Inflammatory macrophage treated with lipopolysaccharide for 1 hour (primary cell): Measurements from ENCODE around the gene CLIP3.
A peak's percentile ranks its signal among the peaks of the same experiment; 100 is the strongest.
"Not testable (repeated sequence)": the region's sequence is repeated elsewhere in the genome, so short reads cannot be mapped to it uniquely, and the experiment has no call there.

Experiments used
- DNase-seq, 2 donors: peaks; one replicate each; pipeline ENCODE4 v3.0.0-alpha.2; 2020 to 2022

The CLIP3 gene

DNA sequence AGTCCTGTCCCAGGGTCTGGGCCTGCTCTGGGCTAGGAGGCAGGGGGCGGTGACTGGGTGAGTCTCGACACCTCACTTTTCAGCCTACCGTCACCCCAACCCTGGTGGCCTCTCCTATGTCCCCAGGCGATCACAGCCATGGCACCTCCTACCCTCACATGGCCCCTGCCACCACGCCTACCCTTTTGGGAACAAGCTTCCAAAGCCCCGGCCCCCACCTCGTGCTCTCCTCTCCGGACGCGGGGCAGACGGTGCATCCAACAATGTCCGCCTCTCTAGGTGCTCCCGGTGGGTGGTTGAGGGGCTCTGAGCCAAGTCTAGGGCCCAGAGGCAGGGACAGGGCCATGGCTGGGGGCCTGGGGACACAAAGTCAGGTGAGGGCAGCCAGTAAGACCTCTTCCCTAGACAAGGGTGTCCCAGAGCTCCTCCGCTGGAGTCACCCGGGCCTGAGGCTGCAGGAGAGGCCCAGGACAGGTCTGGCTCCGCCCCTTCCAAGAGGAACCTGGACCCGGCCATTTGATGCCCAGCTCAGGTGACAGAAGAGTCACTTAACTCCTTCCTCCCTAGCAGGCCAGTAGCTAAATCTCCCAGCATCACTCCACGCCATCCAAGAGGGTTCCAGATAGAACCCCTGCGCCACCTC is 24.2 kb downstream of the CLIP3 start, which contains the start of gene SYNE4:
SYNE4 (minus strand) TSS at position 478 of the 643 bp plus-strand sequence; CDS start at position 346, 132 bp downstream.
- no peak for DNase-seq

DNA sequence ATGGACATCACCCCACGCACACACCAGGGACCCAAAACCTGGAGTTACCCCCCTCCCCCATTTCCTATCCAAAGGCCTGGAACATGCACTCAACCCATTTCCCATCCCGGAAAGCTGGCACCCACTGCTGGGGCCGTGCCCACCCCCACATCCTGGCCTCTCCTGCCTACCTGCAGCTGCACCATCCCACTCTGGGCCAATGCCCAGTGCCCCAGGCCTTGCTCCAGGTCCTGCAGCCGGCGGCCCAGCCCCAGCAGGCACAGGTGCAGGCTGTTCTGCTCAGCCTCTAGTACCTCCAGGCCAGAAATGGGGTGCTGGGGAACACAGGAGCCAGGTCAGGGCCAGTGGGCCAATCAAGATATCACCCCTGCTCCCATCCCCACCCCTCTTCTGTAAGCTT is 25.7 kb downstream of the CLIP3 start:
- no peak for DNase-seq

DNA sequence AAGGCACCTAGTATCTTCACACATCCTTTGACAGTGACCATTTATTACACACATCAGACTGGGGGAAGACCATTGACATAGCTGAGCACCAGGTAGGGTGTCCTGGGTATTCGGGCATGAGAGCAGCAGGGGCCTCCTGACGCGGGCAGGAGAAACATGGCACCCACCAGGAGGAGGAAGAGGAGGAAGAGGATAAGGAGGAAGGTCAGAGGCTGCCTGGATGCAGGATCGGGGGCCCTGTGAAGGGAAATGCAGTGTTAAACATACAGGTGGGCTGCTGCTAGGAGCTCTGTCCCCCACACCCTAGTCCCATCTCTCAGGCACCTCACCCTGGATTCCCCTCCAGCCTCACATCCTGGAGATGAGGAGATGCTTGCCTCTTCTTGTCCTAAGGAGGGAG is 29.4 kb downstream of the CLIP3 start:
- DNase-seq, result no peak

DNA sequence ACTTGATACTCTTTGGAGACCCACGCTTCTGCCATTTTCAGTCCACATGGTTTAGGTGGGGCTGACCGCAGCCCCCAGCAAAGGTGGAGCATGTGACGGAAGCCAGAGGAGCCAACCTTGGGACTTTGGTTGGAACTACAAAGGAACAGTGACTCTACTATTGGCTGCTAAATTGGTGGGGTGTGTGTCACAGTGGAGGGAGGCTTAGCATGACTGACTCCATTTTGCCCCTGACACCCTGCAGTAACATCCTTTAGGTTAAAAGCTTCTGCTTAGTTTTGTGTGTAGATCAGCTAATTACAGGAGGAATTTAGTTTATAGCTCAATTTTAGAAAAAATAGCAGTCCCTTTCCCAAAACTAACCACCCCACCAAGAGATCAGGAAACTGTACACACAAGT is 31.1 kb downstream of the CLIP3 start:
- no peak for DNase-seq

DNA sequence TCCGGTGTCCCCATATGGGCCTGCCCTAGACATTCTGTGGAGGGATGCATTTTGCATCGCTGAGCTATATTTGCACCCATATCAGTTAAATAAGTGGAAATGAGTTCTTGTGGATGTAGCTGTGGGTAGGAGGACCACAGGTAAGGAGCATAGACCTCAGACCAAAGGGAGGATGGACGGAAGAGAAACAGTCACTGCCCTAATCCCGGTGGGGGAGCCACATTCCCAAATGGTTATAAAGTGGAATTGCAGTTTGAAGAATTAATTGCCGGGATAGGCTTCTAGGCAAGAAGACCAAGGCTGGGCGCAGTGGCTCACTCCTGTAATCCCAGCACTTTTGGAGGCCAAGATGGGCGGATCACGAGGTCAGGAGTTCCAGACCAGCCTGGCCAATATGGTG is 35.9 kb downstream of the CLIP3 start:
- DNase-seq, result no peak

DNA sequence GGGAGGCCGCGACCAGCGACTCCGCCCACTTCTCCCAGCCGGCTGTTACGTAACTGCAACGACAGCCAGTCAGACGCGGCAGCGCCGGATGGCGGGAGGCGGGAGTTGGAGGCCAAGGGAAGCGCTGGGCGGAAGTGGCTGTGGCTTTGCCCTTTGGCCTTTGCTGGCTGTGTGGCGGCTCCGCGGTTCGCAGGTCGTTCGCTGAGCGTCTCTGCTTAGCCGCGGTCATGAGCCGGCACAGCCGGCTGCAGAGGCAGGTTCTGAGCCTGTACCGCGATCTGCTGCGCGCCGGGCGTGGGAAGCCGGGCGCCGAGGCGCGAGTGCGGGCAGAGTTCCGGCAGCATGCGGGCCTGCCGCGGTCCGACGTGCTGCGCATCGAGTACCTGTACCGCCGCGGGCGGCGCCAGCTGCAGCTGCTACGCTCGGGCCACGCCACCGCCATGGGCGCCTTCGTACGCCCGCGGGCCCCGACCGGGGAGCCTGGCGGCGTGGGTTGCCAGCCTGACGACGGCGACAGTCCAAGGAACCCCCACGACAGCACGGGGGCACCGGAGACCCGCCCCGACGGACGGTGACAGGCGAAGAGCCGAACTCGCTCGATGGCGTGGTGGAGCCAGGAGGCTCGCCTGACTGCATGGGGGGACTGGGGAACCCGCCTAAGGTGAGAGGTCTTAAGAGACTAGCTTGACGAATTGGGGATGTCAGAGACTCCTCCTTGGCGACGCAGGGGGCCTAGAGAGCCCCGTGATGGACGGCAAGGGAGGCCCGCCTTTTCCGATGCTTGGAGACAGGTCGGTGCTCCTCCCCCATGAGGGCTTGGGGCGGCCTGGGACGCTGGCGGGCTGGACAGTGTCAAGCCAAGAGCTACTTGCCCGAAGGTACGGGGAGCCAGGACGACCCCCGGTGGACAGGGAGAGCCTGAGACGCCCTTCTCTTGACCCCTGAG is 37.4 kb downstream of the CLIP3 start, which contains the start of gene SDHAF1:
SDHAF1 (plus strand) TSS at position 141 of the 946 bp plus-strand sequence; CDS start at position 228, 87 bp downstream.
- peak; percentile 96 to 98 for DNase-seq

DNA sequence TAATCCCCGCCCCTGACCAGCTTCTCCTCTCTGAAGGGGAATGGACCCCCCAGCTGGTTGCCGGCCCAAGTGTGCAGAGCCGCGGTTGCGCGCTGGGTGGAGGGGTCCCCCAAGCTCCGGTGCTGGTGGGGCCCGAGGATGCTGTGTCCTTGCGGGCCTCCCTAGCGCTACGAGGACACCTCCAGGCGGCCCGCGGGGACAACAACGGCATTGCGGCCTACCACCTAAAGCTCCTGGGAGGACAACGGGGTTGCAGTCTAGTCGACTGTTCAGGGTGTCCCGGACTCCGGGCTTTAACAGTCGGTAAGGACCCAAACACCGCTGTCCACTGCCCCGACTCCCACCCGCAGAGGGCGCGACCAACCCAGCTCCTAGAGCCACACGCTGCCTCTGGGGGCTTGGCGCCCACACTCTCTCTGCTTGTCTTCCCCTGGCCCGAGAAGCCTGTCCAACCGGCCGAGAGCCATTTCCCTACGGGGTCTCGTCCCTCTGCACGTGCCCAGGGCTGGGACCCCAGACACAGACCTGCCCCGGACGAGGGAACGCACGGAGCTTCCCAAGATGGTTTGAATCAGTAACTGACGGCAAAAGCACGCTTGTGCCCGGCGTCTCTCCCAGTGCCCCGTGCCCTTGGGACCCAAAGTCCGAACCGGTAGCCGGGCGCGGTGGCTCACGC is 38.6 kb downstream of the CLIP3 start:
- DNase-seq, result peak in 1 of 2 donors; percentile 3

DNA sequence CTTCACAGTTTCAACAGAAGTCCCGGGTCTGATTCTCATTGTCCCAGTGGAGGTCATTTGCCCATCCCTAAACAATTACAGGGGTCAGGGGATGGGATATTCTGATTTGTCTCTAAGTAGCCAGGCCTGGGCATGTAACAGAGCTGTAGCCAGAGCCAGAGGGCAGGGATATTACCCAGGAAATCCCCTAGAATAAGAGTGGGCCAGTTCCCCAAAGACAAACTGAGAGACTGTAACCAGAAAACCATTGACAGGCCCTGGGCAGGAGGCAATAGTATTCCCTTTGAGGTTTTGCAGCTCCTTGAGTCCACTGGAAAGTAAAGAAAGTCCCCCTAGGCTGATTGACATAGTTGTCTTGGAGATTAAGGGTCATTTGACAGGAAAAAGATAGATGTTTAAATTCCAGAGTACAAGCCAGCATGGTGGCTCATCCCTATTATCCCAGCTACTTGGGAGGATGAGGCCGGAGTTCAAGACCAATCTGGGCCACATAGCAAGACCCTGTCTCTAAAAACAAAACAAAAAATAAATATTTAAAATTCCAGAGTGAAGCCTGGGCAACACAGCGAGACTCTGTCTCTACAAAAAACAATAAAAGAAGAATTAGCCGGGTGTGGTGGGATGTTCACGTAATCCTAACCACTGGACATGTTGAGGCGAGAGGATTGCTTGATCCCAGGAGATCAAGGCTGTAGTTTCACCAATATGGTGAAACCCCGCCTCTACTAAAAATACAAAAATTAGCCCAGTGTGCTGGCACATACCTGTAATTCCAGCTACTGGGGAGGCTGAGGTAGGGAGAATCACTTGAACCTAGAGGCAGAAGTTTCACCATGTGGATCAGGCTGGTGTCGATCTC is 39.5 kb downstream of the CLIP3 start:
- peak; percentile 30 to 75 for DNase-seq

DNA sequence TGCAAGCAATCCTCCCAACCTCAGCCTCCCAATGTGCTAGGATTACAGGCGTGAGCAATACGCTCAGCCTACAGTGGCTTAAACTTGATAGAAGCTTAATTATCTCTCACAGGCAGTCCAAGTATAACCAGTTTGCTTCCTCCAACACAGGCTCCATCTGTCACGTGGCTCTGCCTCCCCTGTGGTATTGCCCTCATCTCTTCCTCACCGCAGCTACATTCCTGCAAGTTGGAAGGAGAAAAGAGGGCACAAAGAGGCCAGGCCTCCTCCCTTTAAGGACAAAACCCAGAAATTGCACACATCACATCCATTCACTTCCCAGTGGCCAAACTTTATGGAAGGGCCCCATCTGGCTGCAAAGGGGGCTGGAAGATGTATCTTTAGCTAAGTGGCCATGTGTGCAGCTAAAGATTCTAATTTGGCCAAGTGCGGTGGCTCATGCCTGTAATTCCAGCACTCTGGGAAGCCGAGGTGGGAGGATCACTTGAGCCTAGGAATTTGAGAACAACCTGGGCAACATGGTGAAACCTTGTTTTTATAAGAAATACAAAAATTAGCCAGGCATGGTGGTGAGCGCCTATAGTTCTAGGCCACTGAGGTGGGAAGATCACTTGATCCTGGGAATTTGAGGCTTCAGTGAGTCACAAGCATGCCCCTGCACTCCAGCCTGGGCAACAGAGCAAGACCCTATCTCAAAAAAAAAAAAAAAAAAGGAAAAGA is 40.8 kb downstream of the CLIP3 start:
- no peak for DNase-seq

DNA sequence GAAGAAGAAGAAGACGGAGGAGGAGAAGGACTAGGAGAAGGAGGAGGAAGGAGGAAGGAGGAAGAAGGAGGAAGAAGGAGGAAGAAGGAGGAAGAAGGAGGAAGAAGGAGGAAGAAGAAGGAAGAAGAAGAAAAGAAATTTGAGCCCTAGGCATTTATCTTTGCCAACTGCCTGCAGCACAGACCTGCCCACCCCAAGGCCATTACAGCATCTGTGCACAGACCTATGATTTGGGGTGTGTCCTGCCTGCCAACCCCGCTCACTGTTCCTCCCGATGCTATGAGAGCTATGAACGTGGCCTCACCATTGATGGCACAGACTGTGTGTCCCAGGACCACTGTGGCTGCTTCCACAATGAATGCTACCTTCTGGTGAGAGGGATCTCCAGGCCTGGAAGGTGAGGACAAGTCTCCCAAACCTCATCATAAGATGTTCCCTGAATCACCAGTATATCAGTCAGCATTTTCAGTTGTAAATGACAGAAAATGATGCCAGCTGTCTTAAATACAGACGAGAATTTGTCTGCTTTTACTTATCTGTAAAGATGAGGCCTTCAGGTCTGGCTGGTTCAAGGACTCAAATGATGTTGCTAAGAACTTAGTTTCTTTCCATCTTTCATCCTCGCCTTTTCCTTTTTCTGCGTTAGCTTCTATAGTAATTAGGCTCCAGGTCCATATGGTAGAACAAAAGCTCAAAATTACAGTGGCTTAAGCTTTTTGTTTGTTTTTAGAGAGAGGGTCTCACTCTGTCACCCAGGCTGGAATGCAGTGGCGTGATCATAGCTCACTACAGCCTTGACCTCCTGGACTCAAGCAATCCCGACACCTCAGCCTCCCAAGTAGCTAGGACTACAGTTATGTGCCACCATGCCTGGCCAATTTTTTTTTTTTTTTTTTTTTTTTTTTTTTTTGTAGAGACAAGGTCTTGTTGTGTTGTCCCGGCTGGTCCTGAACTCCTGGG is 41.6 kb downstream of the CLIP3 start:
- no peak for DNase-seq

DNA sequence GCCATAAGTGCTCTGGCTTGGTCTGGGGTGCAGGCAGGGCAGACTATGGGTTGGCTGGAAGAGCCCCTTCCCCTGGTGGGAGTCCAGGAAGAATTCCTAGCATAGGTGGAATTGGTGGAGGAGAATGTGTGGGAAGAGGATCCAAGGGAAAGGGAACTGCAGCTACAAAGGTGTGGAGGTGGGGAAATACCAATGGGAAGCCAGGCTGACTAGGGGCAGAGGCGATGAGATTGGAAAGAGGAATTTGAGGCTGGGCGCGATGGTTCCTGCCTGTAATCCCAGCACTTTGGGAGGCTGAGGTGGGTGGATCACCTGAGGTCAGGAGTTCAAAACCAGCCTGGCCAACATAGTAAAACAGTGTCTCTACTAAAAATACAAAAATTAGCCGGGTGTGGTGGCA is 42.5 kb downstream of the CLIP3 start:
- DNase-seq, result peak in 1 of 2 donors; percentile 58

DNA sequence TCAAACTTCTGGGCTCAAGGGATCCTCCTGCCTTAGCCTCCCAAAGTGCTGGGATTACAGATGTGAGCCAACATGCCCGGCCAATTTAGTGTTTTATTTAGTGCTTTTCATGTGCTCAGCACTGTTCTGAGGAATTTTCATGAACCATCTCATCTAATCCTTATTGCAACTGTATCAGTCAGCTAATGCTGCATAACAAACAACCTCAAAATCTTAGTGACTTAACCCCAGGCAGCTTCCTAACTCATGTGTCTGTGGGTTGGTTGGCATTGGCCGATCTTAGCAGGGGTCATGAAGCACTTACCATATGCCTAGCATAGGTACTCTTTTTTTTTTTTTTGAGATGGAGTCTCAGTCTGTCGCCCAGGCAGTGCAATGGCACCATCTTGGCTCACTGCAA is 43.8 kb downstream of the CLIP3 start:
- no peak for DNase-seq

DNA sequence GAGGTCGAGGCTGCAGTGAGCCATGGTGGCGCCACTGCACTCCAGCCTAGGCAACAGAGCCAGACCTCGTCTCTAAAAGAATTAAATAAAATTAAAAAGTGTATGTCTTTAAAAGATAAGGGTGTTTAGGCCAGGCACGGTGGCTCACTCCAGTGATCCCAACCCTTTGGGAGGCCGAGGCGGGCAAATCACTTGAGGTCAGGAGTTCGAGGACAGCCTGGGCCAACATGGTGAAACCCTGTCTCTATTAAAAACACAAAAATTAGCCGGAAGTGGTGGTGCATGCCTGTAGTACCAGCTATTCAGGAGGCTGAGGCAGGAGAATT is 45.1 kb downstream of the CLIP3 start:
- DNase-seq, result no peak

DNA sequence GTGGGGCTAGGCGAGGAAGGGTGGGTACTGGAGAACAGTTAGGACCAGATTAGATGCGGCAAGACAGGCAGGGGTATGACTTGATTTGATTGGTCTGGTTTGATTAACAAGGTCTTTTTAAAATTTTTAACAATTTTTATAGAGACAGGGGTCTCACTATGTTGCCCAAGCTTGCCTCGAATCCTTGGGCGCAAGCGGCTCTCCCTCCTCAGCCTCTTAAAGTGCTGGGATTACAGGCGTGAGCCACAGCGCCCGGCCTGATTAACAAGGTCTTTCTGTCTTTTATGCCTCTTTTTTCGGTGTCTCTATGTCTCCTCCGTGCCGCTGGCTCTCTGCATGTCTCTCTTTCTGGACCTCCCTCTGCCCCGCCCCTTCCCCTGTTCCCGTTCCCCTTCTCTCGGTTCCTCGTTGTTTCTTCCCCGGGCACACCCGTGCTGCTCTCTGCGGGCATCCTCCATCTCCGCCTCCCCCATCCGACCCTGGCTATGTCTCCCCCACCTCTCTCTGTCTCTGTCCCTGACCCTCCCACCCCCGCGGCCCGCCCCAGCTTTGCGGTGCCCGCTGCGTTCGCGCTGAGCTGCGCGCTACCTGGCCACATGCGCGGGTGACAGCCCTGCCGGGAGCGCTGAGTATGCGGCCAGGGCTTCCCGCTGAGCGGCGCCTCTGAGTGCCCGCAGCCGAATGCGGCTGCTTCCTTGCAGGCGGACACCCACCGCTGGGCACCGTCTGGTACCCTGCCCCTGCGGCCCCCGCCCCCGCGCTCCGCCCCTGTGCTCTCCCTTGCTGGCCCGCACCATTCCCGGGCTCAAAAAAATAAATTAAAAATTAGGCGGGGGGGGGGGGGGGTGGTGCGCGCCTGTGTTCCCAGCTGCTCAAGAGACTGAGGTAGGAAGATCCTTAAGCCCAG is 45.8 kb downstream of the CLIP3 start:
- peak in 1 of 2 donors; percentile 63 for DNase-seq

DNA sequence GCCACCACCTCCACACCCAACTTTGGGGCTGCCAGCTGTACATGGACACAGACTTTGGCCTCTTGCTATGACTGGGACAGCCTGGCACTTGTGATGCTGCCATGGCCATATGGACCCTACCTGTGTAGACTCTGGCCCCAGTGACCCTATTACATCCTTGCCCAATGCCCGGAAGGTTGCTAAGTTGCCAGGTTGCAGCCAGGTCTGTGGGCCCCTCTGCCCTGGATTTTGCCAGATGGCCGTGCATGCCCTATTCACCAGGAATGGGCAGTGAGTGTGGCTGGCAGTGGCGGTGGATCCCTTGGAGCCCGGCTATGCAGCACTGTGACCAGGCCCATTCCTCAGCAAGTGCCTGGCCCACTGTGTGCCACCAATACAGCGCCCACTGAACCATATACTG is 46.6 kb downstream of the CLIP3 start:
- DNase-seq, result no peak

DNA sequence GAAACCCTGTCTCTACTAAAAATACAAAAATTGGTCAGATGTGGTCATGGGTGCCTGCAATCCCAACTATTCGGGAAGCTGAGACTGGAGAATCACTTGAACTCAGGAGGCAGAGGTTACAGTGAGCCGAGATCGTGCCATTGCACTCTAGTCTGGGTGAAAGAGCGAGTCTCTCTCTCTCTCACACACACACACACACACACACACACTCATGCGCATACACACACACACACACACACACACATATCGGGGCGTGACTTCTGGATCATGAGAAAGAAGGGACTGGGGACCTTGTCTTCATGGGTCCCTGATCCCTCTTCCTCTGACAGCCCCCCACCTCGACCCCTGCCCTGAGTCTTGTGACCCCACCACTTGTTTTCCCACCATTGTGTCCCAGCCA is 49.5 kb downstream of the CLIP3 start:
- DNase-seq, result no peak

DNA sequence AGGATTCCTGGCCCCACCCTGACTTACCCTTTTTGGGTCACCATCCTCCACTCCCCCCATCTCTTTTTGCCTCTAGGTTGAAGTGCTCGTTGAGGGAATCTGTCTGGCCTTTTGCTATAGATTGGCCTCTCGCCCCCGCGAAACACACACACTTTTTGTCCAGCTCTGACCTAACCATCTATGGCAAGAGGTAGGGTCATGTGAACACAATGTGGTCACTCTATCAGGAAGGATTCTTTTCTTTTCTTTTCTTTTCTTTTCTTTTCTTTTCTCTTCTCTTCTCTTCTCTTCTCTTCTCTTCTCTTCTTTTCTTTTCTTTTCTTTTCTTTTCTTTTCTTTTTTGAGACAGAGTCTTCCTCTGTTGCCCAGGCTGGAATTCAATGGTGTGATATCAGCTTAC is 51.7 kb downstream of the CLIP3 start:
- DNase-seq, result not testable (repeated sequence)

DNA sequence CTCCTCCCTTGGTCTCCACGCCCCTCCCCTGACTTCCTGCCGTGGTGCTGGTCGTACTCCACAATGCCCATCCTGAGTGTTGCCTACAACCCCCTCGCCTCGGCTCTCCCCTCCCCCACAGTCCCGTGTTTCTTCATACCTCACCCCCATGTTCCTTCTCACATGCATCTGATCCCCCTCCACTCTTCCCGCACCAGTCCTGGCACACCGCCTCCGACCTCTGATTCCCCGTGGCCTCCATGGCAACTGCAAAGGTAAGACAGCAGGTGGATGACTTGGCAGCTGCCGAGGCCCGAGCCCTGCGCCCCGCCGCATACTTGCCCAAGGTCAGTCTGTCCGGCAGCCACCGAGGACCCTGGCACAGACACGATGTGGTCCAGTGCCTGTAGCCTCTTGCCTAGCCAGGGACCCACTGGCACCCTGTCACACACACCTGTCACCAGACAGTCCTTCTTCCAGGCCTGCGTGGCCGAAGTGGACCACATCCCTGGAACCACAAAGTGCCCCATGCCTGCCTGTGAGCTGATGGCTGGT is 53.8 kb downstream of the CLIP3 start:
- DNase-seq, result no peak

DNA sequence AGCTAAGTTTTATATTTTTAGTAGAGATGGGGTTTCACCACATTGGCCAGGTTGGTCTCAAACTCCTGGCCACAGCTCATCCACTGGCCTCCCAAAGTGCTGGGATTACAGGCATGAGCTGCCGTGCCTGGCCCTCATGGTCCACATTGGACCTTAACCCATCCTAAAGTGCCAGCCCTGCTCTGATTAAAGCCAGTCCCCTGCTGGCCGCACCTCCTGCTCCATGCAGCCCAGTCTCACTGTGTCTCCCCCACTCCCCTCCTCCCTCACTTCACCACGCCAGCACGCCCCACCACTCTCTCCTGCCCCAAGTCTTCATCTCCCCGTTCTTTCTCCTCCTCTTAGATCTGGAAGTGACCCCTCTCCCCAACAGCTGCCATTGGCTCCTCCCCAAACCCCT is 54.4 kb downstream of the CLIP3 start:
- DNase-seq, result no peak
